ENCODE measurements around the gene GRIK2.
"Not testable (repeated sequence)": the region's sequence is repeated elsewhere in the genome, so short reads cannot be mapped to it uniquely, and the experiment has no call there.

Gene GRIK2

DNA sequence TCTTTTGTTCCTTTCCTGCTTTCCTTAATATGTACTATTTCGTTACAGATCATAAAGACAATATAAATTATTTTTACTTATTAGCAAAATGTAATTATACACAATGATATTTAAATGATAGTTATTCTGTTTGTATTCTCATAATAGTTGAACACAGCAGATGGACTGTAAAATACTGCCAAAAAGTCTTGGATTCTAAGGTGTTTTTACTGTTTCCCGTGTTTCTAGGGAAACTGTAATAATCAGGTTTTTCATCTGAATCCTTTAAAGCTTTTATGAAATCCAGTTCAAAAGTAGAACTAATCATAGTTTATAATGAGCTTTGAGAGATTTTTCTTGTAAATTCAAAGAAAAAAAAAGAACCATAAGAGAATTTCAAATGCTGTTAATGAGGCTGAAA, 148.4 kb downstream of the GRIK2 start:
- DNase-seq, result no peak

DNA sequence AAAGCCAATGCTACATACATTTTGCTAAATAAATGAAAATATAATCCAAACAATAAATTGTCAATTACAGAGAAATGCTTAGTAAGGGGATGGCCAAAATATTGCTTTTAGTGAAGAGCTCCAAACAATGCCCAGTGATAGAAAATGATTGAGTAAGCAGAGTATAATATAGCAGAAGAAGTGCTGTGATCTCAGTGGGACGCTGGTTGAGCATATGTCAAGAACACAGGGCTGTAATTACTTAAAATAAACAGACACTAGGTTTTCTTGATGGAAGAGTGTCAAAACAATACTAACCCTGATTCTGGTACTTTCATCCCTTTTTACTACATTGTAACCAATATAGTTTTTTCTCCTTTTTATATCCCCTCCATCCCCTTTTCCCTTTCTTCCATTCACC, 150.3 kb downstream of the GRIK2 start:
- DNase-seq, result no peak

DNA sequence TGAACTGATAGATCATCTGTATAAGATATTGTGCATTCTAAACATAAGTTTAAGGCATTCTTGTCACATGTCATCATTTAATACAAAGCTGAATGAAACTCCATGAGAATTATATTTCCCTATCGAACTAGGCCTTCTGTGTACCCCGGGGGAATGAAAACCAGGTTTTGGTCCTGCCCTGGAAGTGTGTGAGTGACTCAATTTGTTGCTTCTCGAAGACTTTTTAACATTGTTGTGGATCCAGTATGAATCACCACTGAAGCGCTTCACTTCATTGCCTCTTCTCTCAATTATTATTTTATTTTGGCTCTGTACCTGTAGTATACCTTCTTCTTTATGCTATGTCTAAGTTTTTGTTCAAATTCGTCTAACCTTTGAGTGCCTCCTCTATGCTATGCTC, 150.8 kb downstream of the GRIK2 start:
- DNase-seq, result no peak

DNA sequence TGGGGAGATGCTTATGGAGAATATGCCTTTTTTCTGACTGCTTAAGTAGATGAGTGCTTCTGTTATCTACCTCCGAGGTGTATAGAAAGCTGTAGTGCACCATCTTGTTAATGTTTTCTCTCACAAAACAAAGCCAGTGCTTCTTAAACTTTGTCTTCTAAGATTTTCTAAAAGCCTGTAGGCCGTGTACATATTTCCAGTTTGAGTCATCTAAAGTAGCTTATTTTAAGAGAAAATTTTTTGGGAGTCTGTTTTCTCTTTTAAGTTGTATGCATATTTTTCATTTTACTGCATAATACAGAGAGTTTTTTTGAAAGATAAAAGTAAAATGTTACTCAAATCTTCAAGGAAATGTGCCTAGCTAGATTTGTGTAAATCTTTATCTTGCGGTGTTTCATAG, 151.7 kb downstream of the GRIK2 start:
- DNase-seq, result no peak

DNA sequence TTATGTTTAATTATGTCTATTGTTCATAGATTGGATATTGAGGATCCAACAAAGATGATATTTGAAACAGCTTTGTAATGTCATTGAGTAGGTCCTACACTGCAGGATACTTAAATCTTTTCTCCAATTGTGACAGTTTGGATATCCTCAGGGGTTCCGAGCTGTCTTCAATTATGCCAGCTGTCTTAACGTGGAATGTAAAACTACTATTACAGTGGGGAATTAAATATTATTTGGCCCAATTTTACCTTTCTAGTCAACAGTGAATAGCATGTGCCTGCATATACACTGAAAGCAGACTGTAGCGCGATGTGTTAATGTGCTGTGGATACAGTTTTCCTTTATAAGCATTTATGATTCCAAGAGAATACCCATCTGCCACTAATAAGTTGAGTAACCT, 156.9 kb downstream of the GRIK2 start:
- DNase-seq, result no peak

DNA sequence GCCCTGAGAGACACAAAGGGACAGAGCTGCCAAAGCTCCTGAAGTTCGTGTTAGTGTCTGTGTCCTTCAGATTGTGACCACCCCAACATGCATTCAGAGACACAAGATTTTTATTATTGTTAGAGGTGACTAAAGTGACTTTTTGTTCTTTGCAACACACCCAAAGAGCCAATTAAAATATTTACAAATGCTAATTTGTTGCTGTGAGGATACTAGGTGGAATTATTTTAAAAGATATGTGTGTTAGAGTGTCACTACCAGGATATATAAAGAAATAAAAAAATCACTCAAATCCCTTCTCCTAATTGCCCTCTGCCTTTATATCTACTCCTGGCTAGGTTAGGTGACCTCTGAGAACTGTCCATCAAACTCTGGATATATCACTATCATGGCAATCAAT, 160.7 kb downstream of the GRIK2 start:
- DNase-seq, result no peak

DNA sequence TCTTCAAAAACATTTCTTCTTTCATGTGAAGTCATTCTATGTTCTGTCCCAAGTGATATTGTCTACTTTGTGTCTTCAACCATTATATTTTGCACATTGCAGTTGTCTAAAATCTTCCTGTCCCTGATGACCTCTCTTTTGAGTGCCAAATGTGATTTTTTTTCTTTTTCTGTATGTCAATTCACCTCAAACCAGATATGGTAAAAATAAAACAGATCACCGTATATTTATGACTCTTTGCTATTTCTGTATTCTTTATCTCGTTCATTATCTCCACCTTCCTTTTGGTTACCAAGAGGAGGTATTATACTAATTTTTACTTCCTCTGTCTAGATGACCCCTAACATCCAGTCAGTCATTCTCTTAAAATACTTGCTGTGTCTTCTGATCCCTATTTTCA, 165.2 kb downstream of the GRIK2 start:
- no peak for DNase-seq

DNA sequence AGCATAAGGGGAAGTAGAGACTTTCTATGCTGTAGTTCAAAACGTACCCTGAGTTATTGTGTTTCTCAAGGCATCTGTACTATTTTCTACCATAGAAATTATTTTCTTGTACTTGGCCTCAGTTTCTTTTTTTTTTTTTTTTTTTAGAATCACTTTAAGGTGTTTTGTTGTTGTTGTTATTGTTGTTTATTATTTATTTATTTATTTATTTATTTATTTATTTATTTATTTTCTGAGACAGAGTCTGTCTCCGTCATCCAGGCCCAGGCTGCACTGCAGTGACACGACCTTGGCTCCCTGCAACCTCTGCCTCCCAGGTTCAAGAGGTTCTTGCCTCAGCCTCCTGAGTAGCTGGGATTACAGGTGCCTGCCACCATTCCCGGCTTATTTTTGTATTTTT, 179.1 kb downstream of the GRIK2 start:
- DNase-seq, result no peak

DNA sequence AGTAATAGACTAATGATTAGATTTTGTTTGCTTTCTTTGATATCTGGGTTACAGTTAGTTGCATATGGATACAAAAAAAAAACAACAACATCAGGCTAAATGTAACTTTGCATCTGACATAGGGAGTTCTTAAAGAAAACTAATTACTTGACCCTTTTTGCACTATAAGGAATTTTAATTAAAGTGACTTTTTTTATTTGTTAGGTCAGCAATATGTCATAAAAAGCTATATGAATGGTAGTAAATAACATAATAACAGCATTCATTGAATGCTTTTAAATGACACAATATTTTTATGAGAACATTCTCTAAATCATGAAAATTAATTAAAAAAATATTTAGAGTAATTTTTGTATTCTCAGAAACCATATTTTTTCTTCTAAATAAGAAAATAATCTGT, 183.6 kb downstream of the GRIK2 start:
- DNase-seq, result no peak

DNA sequence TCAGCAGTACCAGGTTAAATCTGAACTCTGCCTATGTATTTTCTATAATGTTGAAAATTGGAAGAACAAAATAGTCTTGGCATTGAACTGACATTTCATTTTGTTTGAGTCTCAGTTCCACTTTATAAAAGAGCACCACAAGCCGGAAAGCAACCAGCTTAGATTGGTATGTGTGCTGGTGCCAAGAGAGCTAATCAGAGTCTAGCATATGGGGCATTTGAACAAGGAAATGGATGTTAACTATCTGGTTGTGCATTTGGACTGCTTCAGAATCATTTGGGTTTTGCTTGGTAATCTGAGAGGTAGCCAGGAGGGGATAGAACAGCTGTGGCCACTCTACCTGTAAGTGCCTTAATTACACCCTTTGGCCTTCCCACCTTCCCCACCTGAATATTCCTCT, 184.8 kb downstream of the GRIK2 start:
- DNase-seq, result no peak

DNA sequence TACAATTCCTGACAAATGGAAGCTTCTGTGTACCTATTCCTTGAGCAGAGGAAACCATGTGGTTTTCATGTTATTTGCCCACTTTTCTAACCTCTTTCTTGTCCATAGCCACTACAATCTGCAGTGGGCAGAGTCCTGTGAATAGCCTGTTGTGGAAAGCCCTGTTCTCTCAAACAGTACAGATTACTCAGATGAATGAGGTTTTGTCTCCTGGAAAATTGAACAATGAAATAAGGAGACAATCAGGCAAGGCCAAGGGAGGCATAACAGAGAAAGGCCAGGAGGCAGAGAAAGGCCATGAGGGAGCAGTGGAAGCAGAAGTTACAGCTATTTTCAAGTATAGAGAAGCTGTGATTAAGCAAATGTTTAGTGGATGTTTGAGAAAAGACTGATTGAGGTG, 189.3 kb downstream of the GRIK2 start:
- DNase-seq, result no peak

DNA sequence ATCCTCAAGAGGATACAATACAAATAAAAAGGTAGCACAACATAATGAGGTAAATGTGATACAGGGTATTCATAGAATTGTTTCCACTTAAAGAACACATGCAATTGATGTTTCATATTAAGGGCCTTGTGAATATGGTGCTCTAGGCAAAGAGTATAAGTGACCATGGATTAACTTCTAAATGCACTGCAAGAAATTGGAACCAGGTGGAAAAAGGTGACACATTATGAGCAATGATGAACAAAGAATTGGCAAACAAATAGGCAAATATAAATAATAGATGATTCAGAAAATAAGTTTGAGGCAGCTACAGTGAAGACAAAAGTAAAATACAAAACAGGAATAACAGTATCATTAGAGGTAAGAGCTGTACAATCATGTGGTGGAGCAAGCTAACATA, 192.0 kb downstream of the GRIK2 start:
- DNase-seq, result no peak

DNA sequence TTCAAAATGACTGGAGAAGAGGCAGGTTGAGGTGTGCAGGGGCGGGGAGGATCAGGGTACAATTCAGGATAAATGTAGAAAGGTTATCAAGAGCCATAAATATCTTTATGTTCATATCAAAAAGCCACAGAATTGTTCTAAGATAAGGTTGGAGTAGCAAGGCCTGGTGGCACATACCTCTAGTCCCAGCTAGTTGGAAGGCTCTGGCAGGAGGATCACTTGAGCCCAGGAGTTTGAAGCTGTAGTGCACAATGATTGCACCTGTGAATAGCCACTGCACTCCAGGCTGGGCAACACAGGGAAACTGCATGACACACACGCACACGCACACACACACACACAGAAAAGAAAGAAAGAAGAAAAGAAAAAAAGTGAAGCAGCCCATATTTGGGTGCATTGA, 194.8 kb downstream of the GRIK2 start:
- no peak for DNase-seq

DNA sequence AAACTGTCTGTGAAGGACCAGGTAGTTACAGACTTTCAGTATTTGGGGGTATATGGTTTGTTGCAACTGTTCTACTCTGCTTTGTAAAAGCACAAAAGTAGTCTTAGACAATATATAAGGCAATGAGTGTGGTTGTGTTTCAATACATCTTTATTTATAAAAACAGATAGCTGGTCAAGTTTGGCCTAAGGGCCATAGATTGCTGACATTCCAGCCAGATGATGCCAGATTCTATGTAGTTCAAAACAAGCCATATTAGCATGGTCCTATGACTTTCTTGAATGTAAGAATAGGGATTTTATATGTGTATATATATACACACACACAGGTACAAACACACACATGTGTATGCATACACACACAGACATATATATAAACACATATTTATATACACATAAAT, 201.8 kb downstream of the GRIK2 start:
- no peak for DNase-seq

DNA sequence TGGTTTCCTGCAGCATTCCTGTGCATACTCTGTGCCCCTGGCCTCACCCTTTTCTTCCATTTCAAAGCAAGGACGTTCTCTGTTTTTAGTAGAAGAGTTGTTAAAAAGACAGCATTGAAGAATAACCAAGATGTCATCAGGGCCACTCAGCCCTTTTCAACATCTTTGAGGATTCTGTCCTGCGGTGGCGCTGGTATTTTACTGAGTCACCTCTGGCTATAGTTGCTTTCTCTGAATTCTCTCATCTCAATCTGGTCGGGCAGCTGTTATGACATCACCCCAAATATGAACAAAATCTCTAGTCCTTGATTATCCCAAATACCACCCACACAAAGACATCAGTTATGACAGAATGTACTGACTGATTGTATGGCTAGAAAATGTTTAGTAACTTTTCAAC, 204.2 kb downstream of the GRIK2 start:
- DNase-seq, result no peak

DNA sequence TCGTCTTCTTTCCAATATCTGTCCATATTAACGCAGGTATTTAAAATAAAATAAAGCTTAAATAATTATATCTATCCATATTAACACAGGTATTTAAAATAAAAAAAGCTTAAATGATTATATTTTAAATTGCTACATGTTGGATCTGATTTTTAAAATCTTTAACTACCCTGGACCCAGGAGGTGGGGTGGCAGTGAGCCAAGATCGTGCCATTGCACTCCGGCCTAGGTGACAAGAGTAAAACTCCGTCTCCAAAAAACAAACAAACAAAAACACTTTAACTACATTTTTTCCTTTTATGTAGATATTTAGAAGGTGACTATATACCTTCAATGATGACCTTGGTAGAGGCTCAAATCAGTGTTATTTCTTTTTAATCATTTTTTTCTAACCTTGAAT, 211.9 kb downstream of the GRIK2 start:
- DNase-seq, result no peak

DNA sequence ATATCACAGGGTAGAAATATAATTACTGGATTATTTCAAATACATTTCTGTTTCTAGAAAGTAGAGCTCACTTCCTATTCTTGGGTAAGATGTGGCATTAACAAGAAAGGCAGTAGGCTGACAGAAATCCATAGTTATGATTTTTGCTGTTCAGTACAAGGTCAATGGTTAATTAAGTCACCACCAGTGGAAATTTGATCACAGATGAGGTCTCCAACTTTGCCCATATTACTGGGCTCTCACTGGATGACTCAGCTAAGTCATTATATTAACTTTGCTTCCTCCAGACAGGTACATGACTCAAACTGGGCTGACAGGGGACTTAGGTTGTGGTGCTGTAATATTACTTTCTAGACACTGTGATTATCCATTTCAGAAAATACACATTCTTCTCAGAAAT, 212.4 kb downstream of the GRIK2 start:
- no peak for DNase-seq

DNA sequence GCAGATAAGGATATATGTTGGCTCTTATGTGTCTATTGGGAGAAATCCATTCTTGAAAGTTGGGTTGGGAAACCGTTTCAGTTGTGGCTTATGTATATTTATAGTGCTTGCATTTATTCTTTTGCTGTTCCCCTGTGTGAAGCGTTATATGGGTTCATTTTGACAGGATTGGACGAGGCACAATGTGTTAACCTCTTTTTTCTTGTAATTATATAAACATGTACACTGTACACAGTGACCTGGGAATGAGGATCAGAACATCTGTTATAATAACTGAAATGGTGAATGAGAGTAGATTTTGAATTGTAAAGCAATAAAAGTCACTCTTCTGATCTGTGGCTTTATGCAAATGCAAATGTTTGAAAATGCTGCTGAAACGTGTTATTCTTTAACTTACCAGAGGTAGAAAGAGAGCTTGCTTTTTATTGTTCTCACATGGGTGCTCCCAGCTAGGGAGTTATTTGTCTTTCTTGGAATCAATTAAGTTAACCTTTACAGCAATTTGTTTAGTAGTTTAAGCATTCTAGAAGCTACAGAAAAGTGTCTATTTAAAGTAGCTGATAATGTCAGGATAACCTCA, 213.7 kb downstream of the GRIK2 start:
- DNase-seq, result no peak

DNA sequence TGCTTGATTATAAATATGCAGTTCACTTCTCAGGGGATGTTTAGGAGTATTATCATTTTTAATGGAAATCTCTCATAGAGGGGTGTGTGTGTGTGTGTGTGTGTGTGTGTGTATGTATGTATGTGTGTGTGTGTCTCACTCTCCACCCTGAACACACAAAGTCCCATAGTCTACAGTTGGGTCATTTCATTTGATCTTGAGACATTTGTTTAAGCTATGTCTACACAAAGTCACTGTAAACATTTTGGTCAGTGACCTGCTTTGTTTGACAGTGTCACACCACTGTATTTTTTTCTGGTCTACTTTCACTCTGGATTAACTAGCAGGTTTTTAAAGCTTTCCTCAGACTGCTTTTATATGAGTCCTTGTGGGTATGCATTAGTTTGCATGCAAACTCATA, 215.2 kb downstream of the GRIK2 start:
- no peak for DNase-seq

DNA sequence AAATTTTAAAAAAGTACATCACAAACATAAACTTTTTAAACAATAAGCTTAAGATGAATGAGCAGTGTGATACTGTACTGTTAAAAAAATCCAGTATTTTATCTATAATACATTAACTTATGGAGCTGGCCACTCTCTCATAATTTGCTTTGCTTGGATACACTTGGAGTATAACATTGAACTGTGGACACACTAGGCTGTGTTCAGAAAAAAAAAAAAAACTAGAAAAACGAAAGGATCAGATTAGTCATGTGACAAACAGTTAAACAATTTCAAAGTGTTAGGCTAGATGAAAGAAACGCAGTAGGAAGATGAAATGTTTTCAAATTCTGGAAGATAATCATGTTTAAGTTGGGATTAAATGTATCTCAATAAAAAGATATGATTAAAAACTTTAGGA, 220.0 kb downstream of the GRIK2 start:
- DNase-seq, result no peak

DNA sequence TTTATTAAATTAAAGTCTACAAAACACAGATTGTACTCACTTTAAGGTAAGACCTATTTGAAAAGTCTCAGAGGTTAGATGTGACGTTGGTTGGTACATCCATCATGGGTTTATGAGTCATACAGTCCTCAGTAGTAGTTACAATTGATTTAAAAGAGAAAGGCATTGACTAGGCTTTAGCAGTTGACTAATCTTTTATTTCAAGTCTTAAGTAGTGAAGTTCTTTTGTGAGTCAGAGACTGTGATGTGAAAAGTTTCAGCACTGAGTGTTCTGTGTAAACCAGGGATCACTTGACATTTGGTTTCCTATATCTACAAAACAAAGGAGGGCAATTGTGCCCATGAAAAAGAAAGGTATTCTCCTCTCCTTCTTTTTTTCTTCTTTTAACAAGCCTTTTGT, 221.3 kb downstream of the GRIK2 start:
- DNase-seq, result no peak

DNA sequence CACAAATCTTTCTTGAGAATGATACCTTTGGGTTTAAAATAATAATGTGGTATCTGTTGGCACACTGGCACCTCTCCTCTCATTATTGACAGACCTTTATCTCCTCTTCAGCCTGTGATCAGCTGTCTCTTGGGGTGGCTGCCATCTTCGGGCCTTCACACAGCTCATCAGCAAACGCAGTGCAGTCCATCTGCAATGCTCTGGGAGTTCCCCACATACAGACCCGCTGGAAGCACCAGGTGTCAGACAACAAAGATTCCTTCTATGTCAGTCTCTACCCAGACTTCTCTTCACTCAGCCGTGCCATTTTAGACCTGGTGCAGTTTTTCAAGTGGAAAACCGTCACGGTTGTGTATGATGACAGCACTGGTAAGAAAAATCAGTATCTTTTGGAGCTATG, 232.8 kb downstream of the GRIK2 start:
- DNase-seq, result no peak

DNA sequence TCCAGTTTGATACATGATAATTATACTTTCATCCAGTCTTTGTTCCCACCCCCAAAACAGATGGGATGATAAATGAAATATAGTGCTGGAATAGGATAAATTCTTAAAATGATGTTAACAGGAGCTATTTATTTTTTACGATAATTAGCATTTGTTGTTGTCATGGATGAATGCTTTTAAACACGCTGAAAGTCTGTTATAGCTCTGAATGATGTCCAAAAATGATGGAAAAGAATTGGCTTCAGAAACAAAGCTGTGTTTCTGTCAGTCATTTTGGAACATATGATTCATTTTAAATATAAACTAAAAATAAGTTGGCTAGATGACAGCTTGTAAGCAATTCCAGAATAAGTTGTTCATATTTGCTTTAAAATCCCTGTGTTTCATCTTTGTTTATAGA, 237.4 kb downstream of the GRIK2 start:
- no peak for DNase-seq

DNA sequence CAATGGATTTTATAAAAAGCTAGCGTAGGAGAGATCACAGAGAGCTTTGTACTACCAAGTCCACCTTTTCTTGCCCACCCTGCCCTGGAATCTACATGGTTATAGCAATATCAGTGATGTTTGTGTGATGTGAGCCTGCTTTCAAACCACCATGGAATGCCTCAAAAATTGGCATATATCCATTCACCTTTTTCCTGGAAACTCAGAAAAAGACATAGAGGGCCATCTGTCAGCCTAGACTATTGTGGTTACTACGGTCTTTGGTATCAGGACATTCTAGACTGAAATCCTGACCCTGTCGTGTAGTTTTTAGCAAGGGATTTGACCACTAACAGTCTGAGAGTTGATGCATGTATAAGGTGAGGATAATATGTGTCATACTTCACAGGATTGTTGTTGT, 239.6 kb downstream of the GRIK2 start:
- DNase-seq, result no peak

DNA sequence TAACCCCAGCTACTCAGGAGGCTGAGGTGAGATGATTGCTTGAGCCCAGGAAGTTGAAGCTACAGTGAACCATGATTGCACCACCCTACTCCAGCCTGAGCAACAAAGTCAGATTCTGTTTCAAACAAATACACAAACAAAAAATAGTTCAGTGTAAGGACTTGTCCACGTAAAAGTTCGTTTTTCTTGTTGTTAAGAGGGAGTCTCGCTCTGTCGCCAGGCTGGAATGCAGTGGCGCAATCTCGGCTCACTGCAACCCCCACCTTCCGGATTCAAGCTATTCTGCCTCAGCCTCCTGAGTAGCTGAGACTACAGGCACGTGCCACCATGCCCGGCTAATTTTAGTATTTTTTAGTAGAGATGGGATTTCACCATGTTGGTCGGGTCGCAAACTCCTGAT, 245.4 kb downstream of the GRIK2 start:
- not testable (repeated sequence) for DNase-seq

DNA sequence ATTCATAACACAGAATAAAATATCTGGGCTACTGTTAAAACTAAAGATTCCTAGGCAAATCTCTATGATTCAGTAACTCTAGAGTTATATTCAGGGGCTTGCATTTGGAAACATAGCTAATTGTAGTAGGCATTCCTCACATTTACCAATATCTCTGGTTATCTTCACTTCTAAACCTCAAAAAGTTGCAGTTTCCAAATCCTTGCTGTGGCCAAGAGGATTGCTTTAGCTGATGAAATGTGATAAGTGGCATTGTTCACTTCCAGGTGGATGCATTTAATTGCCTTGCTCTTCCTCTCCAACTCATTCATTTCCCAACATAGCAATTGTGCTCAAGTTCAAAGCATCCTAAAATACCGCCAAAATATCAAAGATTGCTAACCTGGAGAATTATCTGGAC, 246.6 kb downstream of the GRIK2 start:
- DNase-seq, result no peak

Data from 8988T (cell line).